Limb (tissue), 2 donors: ENCODE results near the gene TM7SF3.
"Not testable (repeated sequence)": the region's sequence is repeated elsewhere in the genome, so short reads cannot be mapped to it uniquely, and the experiment has no call there.

Source experiments
- DNase-seq, 2 donors: peaks; one replicate each; pipeline ENCODE4 v3.0.0-alpha.2; 2016; ENCODE audit errors: extremely low spot score in 2 of 2

The TM7SF3 gene

DNA sequence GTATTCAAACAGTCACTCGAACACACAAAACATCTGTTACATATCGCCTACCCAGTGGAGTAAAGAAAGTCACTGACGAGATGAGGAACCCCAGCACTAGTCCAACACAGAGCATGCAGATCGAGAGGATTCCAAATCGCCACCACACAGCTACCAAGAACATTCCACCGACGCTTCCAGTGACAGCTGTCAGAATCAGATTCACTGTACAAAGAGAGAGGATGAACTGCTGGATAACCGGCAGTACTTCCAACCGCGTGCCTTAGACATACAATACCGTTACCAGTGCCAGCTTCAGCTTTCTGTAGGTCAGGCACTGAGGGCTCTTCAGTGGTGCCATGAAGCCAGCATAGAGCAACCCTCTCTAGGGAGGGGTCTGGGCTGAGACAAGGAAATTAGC is 34.5 kb downstream of the TM7SF3 start:
- no peak for DNase-seq

DNA sequence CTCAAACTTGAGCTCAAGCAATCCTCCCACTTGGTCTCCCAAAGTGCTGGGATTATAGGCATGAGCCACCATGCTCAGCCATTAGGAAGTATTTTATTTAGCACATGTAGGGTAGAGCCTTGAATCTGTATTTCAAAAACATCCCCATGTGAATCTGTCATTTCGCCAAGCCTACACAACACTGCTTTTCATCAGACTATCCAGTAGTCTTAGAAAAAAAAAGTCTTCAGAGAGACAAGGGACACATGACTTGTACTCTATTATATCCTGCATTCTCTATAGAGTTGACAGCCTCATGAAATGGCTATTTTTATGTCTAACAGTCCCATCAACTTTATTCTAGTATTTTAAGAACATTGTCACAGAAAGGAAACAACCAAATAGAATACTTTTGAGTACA is 35.4 kb downstream of the TM7SF3 start:
- no peak for DNase-seq

DNA sequence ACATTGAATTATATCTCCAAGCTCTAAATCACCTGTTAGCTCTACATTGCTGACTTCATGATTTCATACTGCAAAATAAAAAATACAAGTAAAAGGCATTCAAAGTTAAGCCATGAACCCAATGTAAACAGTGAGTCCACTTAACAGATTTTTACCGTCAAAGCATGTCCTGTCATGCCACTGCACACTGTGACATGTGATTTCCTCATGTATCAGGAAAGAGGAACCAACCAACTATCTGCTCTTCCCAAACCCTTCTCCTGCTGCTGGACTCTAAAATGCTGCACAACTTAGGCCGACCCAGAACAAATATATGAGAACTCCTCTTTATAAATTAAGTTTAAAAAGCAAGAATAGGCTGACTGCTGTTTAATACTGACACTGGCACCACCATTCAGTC is 37.5 kb downstream of the TM7SF3 start:
- DNase-seq, result no peak

DNA sequence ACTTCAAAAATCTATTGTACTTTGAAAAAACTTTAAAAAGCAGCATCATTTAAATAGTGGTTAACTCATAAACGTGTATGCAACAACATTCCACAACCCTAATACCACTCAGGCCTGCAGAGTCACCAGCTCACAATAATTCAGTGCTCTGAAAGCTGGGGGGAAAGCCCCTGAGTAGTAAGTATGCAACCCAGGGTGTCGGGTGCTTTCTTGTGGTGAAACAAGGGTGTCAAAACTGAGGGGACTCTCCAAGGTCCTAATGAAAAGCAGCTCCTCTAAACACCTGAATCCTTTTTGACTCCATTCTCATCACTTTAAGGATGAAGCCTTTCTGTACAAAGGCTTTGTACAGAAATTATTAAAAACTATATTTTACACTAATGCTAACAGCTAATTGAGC is 42.2 kb downstream of the TM7SF3 start:
- DNase-seq, result no peak

DNA sequence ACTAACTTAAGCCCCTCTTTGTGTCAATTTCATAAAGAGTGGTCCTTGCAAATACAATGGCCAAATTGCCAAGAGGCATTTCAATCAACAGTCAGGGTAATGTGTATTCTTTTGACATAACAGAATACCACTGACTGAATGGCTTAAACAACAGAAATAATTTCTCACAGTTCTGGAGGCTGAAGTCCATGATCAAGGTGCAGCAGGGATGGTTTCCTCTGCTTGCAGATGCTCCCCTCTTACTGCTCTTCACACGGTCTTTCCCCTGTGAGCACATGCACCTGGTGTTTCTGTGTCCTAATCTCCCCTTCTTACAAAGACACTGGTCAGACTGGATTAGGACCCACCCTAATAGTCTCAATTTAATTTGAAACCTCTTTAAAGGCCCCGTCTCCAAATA is 44.0 kb downstream of the TM7SF3 start:
- DNase-seq, result no peak

DNA sequence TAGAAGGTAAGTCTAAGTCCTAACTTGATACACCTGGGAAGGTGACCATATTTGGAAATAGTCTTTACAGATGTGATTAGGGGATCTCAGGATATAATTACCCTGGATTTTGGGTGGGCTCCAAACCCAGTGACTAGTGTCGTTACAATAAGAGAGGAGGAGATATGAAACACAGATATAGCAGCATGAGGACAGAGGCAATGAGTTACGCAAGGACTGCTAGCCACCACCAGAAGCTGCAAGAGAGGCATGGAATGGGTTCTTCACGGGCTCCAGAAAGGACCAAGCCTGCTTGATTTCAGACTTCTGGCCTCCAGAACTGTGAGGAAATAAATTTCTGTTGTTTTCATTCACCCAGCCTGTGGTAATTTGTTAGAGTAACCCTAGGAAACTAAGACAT is 47.3 kb downstream of the TM7SF3 start:
- DNase-seq, result no peak

DNA sequence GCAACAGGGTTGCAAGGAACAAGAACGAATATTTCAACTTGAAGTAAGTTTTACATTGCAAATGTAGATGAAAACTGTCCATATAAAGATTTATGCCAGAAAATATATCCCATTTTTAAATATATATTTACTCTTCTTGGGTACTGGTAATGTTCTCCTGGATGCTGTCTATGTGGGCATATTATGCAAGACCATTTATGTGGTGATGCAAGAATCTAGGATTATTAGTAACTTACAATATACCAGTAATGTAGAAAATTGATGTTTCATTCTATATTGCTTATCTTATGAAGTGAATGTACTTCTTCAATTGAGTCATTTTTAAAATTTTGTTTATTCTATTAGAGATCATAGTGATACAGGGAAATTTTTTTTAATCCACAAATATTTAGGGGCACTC is 50.8 kb downstream of the TM7SF3 start:
- no peak for DNase-seq

DNA sequence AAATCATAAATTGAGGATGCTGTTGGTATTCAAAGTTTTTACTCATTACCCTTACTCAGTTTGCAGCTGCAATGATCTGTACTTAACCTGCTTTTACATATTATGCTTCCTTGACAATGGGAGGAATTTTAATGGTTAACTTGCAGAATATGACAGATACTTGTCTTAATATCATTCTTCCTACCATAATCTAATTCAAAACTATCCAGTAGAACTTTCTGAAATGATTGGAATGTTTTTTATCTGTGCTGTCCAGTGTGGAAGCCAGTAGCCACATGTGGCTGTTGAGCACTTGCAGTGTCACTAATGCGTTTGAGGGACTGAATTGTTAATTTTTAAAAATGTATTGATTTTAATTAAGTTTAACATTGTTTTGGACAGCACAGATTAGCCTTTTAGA is 52.4 kb downstream of the TM7SF3 start:
- no peak for DNase-seq

DNA sequence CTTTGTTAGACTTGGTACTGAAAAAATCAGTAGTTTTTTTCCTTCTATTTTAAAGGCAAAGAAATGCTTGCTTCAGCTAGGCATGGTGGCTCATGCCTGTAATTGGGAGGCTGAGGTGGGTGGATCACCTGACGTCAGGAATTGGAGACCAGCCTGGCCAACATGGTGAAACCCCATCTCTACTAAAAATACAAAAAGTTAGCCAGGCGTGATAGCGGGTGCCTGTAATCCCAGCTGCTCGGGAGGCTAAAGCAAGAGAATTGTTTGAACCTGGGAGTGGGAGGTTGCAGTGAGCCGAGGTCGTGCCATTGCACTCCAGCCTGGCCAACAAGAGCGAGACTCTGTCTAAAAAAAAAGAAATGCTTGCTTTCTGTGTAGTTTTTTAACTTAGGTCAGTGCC is 52.8 kb downstream of the TM7SF3 start:
- DNase-seq, result not testable (repeated sequence)

DNA sequence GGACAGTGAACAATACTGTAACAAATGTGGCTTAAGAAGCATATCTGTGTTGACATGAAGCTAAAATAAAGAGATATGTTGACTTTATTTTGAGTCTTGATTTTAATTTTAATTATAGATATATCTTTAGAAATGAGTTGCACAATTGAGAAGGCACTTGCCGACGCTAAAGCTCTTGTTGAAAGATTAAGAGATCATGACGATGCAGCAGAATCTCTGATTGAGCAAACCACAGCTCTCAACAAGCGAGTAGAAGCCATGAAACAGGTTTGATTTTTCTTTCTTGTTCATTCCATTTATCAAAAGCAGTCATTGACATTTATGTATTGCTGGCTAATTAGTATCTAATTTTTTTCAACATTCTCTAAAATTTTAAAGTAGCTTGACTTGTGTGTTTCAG is 60.2 kb downstream of the TM7SF3 start:
- DNase-seq, result no peak

DNA sequence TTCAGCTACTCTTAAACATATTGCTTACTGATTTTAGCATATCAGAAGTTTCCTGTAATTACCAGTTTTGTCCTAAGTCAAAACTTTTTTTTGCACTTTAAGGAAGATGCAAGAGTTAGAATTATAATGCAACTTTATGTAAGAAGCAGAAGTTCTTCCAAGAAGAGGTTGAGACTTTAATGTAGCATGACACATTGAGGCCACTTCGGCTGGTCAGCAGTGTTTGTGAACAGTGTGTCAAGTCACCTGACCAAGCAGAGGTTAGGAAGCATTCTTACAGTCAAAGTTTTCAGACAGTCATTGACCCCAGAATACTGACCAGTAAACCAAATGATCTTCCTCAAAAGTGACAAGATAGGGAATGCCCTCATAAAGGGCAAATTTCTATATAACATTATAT is 60.7 kb downstream of the TM7SF3 start:
- DNase-seq, result no peak

DNA sequence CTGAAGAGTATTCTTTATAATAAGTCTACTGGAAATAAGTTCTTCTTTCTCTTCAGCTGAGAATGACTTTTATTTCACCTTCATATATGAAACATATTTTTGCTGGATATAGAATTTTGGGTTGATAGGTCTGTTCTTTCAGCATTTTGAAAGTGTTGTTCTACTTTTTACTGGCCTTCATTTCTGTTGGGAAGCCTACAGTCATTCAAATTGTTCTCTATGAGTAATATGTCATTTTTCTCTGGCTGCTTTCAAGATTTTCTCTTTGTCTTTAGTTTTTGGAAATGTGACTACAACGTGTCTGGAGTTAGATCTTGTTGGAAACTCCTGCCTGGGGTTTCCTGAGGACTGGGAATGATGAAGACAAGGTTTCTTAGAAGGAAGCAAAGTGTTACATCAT is 65.9 kb downstream of the TM7SF3 start:
- no peak for DNase-seq

DNA sequence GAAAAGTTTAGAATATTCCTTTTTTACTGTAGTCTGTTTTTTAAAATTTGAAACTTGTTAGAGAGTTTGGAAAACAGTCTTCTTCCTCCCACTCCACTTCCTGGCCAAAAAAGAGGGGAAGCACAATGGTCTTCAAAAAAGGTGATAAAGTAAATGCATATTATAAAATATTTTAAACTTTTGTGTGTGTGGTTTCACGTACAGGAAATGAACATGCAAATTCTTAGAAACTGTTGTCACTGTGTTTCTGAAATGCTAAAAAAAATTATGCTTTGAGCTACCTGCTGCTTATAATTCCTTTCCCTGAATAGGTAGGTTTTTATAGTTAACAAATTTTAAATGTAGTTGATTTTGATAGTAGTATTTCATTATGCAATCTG is 73.0 kb downstream of the TM7SF3 start:
- DNase-seq, result no peak

DNA sequence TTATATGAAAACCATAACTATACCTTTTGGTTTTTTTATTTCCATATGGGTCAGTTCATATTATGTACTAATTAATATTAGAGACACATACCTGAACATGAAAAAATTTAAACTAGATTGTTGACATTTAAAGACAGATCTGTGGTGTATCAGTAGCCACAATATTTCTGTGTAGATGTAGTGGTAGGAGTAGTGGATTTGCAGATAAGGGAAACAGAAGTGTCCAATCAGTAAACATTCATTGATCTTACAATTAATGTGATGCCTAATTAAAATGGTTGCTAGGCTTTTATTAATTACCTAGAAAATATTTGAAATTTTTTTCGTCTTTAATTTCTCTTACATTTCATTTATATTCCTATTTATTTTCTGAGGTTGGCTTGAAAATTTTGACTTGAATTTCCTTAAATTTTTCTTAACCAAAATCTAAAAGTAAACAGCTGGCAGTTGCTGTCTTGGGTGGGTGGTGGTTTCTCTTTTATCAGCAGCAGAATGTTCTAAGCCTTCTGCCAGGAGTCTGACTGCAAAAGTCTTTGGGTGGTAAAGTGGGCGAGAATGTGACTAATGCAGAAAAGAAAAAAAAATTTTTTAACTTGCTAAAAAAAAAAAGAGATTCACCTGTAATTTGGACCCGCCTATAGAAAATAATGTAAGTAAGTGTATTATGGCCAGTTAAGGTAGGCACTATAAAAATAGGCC is 73.5 kb downstream of the TM7SF3 start:
- DNase-seq, result no peak

DNA sequence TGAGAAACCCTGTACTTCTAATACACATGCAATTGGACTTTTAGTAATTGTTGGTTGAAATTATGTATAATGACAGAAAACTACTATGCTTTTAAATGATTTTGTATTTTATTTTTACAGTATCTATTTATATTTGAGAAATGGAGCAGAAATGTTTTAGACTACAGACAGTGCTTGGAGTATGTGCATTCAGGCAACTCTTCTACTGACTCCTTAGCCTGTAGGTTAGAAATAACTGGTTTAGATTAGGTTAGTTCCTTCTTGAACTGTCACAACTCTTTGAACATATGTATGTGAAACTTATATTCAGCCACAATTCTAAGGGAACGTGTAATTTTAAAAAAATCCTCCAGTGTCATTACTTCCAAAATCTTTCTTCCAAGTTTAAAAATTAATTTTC is 74.2 kb downstream of the TM7SF3 start:
- no peak for DNase-seq

DNA sequence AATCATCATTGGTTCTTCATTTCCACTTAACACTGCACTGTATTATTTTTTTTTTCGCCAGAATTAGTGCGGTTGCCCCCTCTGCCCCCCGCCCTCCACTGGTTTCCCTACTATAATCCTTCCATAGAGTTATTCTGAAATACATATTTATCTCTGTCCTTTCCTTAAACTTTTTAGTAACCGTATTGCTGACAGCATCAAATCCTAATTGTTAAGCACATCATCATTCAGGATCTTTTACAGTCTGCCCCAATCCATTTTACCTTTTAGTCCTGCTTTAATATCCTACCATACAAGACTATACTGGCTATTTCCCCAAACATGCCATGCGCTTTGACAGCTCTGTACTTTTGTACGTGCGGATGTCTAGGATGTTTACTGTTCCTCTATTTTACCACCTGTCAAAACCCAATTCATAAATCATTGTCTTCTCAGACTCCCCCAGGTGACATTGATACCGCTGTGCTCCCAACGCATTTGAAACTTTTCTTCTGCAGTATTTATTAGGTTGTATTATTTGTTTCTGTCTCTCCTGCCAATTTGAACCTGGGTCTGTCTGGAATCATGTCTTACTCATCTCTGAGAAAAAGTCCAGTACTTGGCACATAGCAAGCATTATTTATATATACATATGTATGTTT is 74.9 kb downstream of the TM7SF3 start:
- DNase-seq, result no peak

DNA sequence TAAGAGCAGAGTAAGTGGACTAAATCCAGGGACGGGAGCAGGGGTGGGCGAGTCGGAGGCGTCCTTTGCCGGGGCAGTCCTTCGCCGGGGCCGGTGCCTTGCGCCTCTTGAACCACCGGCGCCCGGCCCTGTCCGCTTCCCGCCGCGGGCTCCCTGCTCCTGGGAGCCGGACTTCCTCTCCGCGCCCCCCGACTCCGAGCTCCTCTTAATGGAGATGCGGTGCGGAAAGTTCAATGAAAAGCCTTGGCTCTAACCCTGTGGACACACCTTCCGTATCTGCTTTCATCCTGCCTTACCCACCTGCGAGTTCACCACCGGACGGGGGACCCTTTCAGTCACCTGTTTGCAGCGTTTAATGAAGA is 75.5 kb downstream of the TM7SF3 start:
- no peak for DNase-seq

DNA sequence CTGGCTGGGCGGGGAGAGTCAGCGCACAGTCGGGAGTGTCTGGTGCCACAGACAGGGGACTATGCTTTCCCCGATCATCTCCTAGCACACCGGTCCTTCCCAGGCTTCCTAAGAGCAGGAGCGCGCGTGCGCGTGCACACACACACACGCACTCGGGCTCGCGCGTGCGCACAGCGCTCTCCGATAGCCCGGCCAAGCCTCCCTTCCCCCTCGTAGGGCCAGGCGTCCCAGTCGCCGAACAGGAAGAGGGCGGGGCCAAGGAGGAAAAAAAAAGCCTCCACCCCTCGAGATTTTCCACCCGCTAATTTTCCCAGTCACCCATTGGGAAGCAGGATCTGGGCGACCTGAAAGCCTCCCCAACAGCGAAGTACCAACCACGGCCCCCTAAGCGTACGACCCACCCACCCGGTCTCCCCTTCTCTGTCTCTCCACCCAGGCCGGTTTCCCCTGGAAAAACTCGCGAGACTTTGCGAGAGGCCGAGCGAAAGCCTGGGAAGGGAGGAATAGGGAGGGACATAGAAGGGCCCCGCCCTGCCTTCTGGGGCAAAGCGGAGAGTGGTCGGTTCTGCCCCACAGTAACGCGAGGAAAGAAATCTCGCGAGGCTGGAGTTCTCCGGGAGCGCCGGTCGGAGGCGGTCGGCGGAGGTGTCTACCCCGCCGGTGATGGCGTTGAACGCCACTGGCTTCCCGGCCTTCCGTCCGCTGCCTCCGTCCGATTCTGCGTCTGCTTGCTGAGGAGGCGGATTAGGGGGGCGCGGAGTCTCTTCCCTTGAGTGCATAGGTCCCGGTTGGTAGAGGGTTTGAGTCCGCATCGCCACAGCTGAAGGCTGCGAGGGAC is 76.1 kb downstream of the TM7SF3 start, which contains the start of the genes FGFR1OP2 and INTS13:
FGFR1OP2 (plus strand) TSS at position 608 of the 838 bp plus-strand sequence. CDS start 15,689 bp downstream, outside the sequence.
INTS13 (minus strand) TSS at position 119 of the 838 bp plus-strand sequence. CDS start 1,178 bp downstream, outside the sequence.
- DNase-seq, result peak; percentile 99

DNA sequence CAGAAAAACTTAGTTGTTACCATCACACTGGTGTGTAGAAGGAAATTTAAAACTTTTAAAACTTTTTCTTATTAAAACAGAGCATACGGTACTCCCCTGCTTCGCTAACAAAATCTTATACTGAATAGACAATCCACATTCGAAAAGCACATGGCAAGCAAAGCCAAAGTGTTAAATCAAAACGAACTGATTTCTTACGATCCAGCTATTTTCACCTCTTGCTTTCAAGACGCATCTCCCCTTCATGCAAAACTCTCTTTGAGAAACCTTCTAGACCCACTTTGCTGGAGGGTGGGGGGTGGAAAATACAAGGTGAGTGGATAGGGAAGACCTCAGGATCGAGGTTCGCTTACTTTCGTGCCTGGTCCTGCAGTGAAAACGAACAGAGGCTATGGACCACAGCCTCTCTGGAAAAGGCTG is 76.7 kb downstream of the TM7SF3 start:
- no peak for DNase-seq

DNA sequence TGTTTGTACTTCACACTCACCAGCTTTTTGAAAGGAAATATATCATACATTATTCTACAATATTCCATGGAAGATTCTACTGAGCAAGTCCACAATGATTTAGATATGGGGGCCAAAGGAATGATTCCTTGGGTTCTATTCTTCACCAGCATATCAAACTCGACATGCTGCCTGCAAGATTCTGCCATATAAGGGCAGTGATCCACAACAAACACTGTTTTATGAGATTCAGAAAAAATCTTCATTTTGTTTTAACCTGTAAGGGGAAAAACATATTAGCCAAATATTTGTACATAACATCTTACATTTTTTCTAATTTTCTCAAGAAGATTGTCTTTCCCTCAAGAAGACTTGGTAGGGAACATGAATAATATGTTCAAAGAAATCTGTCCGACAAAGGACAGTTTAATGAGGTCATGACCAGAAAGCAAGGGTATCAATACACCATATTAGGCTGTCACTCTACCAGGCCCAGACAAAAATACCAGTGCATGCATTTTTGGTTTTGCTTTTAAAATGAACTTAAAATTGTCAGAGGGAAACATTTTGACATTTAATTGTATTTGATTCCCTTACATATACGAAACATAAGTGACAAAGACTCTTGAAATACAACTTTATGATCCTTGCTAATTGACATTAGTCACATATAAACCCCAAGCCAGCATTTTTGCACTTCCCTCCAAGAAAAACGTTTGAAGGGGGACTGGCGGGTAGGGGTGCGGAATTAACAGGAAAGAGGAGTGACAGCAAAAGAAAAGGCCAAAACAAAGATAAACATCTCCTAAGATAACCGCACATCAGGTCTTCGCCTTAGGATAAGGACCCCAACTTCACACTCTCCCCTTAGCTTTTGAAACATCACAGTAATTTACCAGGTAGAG is 77.4 kb downstream of the TM7SF3 start:
- no peak for DNase-seq

DNA sequence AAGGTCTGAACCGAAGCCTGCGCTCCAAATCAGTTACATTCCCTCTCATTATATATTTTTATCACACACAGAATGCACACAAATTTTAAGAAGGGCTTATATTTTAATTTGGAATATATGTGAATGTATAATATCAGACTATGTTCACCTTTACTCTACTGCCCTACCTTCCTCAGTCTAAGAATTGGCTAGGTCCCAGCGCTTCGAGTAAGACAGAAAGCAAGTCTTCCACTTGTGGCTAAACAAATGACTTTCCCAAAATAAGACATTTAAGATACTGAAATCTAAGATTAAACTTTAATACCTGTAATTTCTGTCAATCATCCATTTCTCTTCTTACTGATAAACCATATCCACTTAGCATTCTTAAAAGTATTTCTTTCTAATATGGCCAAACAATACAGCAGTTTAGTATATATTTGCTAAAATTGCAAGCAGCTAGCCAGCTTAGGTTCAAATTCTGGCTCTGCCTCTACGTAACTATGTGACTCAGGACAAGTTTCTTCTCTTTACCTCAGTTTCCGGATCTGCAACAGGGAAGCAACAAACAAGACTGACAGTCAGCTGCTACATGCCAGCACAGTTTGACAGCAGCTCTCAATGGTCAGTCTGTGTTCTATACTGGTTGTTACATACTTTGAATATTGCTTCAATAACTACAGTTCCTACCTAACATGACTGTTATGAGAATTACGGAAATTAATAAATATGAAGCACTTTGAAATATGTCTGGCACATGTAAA is 78.4 kb downstream of the TM7SF3 start:
- no peak for DNase-seq
